Skin of body (tissue), 2 donors: ENCODE measurements around the gene RBM20. TPM values are rescaled to one million over a fixed set of nuclear protein-coding genes. Genes with fewer than 3 reads are reported as not detected.
A peak's percentile ranks its signal among the peaks of the same experiment; 100 is the strongest.

Experiments used
- DNase-seq: peaks from one replicate; lab custom pipeline; 2025; lab: John Stamatoyannopoulos, UW
- total RNA-seq: library from RNA; depleted of rRNA; stranded (reverse); fragments of >200 nt; gene quantifications from one replicate; pipeline ENCODE4 v1.2.3, GENCODE V29; 2014

The RBM20 gene
- total RNA-seq, 1 donor from 2014 or later, result 2.4 TPM

DNA sequence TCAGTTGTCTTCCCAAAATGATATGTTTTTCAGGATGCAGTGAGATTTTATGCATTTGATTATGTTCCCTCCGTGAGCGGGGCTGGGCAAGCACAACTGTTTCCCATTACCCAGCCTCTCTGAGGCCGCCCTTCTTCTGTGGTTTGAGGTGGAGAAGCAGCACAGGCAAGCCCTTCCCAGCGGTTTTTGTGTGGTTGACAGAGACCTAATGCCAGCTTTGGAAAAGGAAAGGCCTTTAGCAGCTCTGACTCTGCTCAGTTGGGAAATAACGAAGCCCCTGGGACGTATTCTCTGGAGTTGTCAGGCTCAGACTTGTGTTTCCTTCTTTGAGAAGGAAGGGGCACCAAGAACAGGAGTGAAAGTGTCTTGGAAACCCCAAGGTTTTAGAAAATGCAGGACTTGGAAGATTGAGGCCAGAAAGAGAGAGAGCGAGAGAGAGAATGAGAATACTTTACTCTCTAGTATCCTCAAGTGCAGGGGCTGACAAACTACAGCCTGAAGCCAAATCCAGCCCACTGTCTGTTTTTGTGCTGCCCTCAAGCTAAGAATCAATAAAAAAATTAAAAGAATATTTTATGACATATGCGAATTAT, 207.0 kb downstream of the RBM20 start:
- DNase-seq, result peak; percentile 55

DNA sequence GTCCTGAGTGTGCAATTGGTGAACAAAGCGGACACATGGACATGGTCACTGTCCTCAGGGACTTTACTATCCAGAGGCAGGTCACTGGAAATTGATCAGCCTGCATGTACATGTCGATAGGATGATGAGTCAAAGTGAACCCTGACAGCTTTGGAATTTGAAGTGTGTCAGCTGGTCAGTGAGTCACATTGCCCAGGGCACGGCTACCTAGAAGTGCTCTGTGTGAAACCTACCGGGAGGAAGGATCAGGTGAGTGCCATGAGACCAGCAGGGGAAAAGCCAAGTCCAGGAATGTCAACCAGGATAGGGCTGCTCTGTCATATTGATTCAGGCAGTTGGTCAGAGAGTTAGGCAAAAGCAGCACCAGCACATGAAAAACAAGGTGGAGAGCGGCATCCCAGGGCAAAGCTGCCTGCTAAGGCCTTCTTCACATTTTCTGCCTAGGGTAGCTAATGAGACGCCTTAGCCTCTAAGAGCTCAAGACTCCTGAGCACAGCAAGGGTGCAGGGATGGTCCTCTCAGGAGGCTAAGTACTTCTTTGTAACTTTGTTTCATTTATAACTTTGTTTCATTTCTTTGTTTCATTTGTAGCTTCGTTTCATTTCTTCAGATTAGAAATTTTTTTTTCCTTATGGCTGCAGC, 208.2 kb downstream of the RBM20 start:
- DNase-seq, result no peak

DNA sequence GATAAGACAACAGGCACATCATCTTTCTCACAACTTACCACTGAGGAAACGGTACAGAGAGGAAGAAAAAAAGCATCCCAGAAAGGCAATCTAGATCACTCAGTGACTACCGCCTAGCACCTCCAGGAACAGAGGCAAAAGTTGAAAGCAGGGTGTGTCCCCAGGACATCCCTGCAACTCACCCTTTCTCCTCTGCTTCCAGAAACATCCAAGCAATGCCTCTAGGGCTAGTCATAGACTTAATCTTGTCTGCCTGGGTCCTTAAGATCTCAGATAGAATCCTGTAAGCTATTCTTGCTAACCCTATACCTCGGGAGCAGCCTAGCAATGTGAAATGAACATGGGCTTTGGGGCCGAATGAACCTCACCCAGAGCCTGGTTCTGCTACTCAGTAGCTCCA, 208.8 kb downstream of the RBM20 start:
- DNase-seq, result no peak

DNA sequence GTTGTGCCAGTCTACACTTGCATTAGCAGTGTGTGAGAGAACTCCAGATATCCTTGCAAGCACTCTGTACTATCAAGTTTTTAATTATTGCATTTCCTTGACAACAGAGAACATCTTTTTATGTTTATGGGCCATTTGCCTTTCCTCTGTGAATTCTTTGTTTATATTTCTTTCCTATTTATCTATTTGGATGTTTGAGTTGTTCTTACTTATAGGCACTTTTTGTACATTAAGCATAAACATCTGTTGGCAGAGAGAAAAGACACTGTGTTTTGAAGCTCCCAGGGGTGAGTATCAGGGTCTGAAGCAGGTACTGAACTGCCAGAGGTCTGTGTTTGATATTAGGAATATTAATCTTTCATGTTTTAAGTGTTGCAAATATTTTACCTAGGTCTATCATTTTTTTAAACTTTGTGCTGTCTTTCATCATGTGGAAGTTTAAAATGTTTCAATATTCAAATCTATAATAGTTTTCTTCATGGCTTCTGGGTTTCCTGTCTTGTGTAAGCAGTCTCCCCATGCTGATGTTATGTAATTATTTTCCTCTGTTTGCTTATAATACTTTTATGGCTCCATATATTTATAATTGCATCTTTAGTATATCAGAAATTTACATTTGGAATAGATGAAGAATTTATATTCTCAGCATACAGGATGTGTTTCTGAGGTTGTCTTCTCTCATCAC, 209.9 kb downstream of the RBM20 start:
- DNase-seq, result peak; percentile 24

DNA sequence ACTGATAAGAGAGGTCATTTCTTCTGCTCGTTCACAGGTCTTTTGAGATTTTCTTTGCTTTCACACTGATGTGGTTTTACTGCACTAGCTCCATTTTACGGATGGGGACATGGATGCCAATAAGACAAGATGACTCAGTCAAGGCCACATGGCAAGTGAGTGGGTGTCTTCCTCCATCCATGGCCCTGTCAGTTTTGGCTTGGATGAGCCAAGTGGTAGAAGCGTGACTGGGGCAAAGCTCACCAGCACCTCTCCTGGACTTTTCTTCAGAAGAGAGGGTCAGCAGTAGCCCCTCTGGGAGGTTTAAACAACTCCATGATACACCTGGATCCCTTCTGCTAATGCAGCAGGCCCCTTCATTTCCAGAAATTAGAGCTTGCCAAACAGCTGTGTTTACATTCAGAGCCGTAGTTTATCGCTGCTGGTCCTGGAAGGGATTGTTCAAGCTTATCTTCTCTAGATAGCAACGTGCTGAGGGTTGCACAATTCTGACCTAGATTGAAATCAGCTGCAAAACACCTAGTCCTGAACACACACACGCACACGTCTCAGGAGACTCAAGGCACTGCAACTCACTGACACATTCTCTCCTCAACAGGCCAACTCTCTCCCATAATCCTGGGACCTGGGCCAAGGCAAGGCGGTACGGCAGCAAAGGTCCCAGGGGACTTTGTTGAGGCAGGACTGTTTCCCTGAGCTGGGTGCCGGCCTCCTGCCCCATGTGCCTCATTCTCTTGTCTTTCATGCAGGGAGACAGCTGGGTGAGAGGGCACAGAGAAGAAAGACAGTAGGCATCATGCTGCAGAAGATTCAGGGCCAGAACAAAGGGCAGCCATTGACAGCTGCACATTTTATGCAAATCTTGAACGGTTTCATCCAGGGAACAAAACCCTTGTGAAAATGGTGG, 213.4 kb downstream of the RBM20 start:
- DNase-seq, result peak; percentile 58

DNA sequence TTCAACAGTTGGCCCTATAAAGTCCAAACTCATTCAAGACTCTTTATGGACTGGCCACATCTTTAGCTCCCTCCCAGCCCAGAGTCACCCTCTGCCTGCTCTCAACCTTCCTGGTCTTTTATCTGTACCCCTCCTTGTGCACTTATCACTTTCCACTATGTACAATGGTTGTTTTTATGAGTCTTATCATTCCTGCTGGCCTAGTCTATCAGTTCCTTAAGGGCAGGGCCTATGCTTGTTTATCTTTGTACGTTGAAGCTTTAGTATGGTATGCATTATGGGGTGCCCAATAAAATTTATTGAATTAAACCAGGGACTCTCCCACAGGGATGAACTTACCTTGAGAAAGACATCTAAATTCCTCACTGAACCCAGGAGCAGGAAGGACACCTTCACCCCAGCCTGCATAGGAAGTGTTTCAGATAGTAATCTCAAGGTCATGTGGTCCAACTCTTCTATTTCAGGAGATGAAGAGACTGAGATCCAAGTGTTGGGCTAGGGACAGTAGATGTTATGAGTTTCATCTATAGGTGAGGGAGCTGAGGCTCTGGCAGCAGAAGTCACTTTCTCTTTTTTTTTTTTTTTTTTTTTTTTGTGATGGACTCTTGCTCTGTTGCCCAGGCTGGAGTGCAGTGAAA, 214.3 kb downstream of the RBM20 start:
- DNase-seq, result no peak

DNA sequence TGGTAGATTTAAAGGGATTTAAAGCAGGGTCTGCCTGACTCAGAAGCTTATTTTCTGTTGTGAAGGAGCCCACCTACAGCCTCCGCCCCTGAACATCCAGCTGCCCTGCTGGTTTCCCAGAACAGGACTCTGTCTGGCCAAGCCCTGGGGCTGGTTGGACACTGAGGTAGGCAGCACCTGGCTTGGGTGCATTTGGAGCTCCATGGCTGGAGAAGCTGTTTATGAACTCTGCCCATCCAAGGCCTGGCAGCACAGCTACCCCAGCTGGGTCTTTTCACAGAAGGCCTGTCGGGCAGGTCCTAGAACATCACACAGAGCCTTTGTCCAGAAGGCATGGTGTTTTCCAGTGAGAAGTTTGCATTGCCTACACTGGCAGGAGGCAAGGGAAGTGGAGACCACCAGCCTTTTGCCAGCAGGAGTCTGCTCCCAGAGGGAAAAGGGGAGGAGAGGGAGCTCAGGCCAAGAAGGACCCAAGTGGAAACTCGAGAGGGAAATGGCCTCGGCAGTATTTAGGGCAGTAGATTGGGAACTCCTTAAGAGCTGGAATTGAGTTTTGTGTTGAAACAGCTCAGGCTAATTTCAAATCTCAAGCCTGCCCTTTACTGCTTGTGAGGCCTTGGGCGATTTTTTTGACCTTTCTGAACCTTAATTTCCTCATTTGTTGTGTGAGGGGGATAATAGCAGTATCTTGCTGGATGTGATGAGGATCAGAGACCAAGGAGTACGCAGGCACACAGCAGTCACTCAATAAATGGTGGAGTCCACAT, 215.3 kb downstream of the RBM20 start:
- no peak for DNase-seq

DNA sequence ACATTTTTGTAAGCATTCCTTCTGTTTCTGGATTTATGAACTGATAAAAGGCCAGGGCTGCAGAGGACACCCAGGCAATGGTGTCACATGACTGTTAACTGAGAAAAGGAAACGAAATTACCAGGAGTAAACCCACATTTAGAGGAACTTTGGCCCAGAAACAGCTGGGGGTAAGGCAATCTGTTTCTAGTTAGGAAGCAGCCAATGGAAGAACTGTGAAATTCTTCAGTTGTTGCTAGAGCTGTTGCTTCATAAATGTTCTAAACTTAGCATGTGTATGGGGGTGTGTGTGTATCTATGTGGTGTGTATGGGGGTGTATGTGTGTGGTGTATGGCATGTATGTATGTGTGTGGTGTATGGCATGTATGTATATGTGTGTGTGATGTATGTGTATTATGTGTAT, 215.8 kb downstream of the RBM20 start:
- DNase-seq, result peak; percentile 94

DNA sequence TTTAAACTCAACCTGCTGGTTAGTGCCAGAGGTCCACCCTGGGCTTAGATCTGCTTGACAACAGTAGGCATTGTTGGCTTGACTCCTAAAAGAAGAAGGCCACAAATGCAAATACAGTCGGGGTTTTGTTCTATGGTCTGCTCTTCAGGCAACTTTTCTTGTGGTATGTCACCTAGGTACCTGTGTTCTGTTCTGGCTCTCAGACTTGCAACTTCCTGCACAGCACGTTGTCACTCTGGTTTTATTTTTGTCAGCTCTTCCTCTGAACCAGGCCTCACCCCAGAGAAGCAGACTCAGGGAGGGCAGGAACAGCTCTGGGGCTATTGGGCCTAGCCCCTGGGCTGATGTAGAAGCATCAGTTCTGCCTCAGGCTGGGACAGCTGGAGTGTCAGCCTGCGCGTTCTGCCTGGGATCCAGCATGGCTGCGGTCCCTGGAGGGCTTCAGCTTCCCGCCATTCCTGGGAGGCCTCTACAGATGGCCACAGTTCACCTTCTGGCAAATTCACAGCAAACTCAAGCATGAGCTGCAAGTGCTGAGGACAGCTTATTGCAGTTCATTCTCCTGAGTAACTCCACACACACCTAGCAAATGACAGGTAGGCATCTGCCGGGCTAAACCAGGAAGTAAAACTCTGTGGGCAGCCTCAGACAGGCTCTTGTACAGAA, 216.6 kb downstream of the RBM20 start:
- DNase-seq, result no peak

DNA sequence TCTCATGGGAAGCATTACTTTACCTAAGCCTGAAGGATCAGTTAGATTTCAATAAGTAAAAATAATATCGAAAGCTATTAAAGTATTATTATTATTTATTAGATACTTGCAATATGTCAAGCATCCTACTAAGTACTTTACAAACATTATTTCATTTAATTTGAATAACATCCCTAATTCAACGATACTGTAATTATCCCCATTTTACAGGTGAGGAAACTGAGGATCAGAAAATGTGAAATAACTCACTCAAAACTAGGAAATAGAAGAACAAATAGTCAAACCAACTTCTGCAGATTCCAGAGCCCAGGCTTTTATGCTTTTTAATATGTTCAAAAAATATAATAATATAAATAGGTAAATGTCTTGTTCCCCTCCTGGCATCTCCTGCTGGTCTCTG, 217.3 kb downstream of the RBM20 start:
- DNase-seq, result no peak

DNA sequence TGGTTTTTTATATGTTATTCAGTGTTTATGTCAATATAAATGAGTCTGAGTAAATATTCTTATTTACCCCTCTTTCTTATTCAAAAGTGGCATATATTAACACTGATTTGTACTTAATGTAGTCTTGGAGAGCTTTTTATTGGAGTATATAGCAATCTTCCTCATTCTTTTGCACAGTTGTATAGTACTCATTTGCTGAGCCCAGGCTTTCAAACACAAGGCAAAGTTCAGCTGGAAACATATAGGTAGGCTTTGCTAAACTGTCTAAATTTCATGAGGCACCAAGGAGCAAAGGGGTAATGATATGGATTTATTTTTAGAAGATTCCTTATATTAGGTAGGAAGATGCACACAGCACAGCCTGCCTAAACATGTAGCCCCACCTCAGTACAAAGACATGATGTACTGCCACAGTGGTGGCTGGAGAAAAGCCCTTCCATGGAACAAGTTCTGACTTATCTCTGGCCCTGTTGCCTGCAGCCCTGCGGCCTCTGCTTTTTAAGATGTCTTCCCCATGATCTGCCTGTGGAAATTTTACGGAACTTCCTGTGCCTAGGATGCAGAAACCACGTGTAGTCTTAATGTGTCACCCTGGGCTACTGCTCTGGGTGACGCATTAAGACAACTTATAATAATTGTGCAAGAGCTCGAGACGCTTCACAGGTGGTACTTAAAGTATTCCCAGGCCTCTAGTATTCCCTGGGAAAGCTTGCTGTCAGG, 218.0 kb downstream of the RBM20 start:
- DNase-seq, result no peak

DNA sequence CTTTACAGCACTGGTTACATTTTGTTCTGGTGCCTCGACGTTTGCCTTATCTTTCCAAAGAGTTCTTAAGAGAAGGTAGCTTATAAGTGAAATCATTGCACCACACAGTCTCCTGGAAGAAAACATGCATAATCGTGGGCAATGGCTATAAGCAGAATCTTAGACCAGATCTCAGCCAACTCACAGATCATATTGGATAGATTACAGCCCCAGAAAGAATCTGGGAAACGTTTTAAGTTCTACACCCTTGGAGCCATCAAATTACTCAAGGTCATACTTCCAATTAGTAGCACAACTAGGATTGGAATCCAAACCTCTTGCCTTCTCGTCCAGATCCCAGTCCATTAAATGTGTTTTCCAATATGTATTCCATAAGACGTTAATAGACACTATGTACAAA, 218.8 kb downstream of the RBM20 start:
- peak; percentile 53 for DNase-seq

DNA sequence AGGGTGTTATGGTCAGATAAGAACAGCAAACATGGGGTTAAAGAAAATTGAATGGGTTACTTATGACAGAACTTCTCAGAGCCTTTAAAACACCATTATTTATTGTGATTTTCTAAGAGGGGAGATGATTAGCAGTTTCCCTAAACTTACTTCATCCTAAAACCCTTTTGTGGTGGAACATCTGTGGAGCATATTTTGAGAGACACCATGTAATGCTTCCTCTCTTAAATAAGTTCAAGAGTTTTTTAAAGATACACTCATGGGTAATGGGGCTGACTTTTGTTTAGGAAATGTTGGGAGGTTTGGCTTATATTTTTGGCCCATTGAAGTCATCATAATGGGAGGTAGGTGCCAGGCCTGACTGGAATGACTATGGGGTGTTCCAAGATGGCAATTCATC, 219.2 kb downstream of the RBM20 start:
- peak; percentile 95 for DNase-seq

DNA sequence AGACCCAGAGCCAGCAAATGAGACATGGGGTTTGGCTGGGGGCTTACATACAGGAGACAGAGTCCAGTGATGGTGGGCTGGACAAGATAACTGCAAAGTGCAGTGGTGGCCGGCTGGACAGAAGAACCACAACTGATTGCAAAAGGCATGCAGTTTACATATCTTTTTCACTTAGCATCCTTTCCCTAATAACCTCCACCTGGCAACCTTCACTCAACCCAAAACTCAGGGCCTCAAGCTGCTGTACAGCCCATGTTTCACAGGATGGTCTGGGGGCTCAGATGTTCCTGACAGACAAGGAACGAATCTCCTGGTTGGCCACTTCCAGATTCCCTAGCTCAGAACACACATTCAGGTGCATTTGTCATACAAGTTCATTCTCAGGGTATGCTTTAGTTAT, 219.8 kb downstream of the RBM20 start:
- DNase-seq, result no peak

DNA sequence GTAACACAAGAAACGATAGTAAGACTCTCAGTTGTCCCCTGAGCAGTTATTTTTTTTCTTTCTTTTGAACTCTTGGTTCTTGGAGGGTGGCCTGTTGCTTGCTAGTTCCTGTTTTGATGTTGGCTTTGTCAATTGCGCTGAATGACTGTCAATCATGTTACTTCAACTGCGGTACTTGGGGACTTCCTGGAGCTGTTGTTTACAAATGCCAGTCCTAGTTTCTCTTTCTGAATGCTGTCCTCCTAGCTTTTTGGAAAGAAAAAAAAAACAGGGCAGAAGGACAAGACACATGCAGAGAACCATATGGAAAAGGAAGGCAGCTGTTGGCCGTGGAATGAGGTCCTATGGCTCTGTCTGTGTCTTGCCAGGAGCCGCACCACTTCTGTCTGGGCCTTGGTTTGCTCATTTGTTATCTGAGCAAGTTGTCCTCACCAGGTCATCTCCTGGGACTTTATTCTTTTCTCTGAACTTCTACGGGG, 220.6 kb downstream of the RBM20 start:
- peak; percentile 78 for DNase-seq

DNA sequence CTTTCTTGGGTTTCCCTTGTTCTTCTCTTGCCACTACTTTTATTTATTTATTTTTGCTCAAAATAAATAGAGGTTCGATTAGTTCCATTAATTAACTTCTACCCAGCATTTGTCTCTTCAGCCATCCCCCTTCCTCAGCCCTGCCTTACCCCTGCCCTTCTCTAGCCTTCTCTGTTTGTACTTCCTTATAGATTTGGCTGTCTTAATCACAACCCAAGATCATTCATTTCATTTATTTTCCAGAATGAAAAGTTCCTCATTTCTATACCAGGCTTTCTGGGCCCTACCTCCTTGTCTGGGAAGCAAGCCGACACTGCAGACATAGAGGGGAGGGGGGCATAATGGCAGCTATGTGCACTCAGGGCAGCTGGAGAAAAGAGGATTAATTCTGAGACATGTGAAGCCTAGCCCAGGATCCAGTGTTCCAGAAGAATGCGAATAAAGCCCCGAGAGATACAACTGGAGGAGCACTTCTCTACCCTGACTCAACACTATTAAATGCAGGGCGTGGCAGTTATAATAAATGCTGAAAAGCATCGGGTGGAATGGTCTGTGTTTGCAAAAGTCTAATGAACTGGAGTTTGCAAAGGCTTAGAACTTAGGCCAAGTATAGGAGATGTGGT, 221.2 kb downstream of the RBM20 start:
- DNase-seq, result peak; percentile 73

DNA sequence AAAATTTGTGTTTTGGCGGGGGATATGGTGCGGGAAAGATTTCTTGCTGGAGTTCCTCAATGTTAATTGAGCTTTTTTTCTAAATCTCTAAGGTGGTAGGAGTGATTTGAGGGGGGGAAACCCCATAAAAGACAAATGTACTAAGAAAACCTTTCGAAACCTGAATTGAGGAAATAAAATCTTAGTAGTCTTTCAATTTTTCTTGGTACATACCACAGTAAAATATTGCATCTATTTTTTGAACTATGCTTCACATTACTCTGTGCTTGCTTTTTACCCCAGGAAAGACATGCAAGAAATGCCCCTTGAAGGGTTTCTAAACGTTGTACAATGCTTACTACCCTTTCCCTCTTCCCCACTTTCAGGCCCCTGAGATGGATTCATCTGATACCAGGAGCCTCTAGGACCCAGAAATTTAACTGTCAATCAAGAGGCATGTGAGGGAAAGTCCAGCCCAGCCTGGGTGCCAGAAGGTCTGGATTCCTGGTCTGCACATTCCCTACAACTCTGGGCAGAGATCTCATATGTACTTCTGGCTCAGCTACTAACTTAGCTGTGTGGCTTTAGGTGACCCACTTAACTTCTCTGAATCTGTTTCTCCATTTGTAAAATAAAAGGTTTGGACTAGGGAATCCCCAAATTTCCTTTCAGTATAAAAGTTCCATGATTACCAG, 221.8 kb downstream of the RBM20 start:
- DNase-seq, result peak; percentile 31
